Right lobe of liver (tissue), 6 donors: ENCODE measurements around the gene CREB3L2. TPM values are rescaled to one million over a fixed set of nuclear protein-coding genes. Genes with fewer than 3 reads are reported as not detected.

Experiments
- ATAC-seq, 4 donors: fragments of 200-7000 bp; cut with Tn5 transposase; one replicate each; pipeline ENCODE4 v1.9.1; 2020; ENCODE audit warnings: mild to moderate bottlenecking in 4 of 4, moderate library complexity in 4 of 4
- DNase-seq, 3 donors: peaks; one replicate each; pipeline ENCODE4 v3.0.0-alpha.2; 2020
- H3K27ac ChIP-seq, 3 donors: fragments of 200-600 bp; one replicate each; pipeline ENCODE4 v1.8.0; 2022
- H3K27me3 ChIP-seq, 2 donors: fragments of 200-600 bp; one replicate each; pipeline ENCODE4 v1.8.0; 2022
- H3K36me3 ChIP-seq, 4 donors: fragments of 200-600 bp; sonication (generic) in 1 of 4; one replicate each; pipeline versions ENCODE4 v1.5.1 to v1.8.0; 2017 to 2022; ENCODE audit warnings: control low read depth in 1 of 4
- H3K4me1 ChIP-seq, 4 donors: fragments of 200-600 bp; sonication (generic) in 1 of 4; one replicate each; pipeline versions ENCODE4 v1.5.1 to v1.8.0; 2017 to 2022; ENCODE audit warnings: control low read depth in 1 of 4
- H3K4me3 ChIP-seq, 3 donors: fragments of 200-600 bp; one replicate each; pipeline ENCODE4 v1.8.0; 2022
- H3K9me3 ChIP-seq, 4 donors: fragments of 200-600 bp; sonication (generic) in 1 of 4; one replicate each; pipeline versions ENCODE4 v1.5.1 to v1.8.0; 2017 to 2022; ENCODE audit warnings: control low read depth in 1 of 4
- POLR2A ChIP-seq: fragments of 450-650 bp; IDR thresholded peaks from one replicate; pipeline ENCODE4 v1.6.1; 2017; ENCODE audit warnings: antibody characterized with exemption, mild to moderate bottlenecking
- WGBS: methylation state at CpG from one replicate; pipeline ENCODE4 v1.1.6; 2018; ENCODE audit warnings: low coverage, low lambda C conversion rate; ENCODE audit not compliant: insufficient coverage; ENCODE audit errors: missing lambda C conversion rate; 5-methylcytosine and 5-hydroxymethylcytosine counted together
- intact Hi-C, 2 donors: fragments of 100-400 bp; cut with DNase I; formaldehyde crosslinking; loops; one replicate each; pipeline versions ENCODE4 v1.11.2 to v1.14.1; 2022
- total RNA-seq, 6 experiments: library from RNA; depleted of rRNA in 2 of 6; stranded (reverse); fragments of >200 nt in 2 of 6; fragmentation: NEBNext Ultra II Directional in 3 of 6; extraction: Animal tissue kit (Norgen Biotek cat#: 25700) in 3 of 6; gene quantifications; one replicate each; pipeline versions ENCODE4 v1.1.0 to v1.2.4, GENCODE V29; 2016 to 2023
- TF ChIP-seq, protein P1 (sequence below), 4 donors: fragments of 200-600 bp in 3 of 4; fragments of 450-650 bp in 1 of 4; IDR thresholded peaks; one replicate each; pipeline versions ENCODE4 v1.5.1 to v1.8.0; 2016 to 2022; ENCODE audit warnings: antibody characterized with exemption in 4 of 4, mild to moderate bottlenecking in 2 of 4
- donor health status: DM: no; HTN: yes; CAD: no.
- donor health status: DM: no; HTN: no; CAD: no.
- donor health status: DM: no; HTN: no; CAD: no.
- donor health status: DM: no; HTN: yes; CAD: no.
- donor health status: DM: no; HTN: yes; CAD: no.

Gene CREB3L2
- total RNA-seq, 6 experiments from 2014 or later, result 11.5 to 29.9 (median 18.2) TPM

DNA sequence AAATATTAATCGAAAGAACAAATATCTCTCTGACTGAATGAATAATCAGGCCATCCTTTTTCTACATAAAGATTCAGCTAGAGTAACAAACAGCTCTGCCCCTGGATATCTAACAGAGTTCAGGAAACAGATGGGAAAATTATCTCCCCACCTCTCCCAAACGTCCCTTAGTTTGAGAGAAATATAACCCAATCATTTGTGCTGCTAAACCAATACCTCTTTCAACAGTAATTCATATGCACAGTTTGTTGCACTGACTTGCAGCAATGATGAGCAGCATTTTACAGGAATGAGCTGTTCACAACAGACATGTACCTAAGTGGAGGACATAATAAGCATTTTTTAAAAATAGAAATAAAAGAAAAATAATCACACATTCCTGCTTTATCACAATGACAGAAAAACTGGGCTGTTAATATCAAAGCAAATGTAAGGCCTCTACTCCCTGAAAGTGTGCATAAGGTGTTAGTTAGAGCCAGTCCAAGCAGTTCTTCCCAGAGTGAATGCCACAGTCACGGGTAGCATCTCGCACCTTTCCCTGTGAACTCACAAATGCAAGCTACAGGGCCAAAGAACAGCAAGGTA lies 2.3 kb downstream of the CREB3L2 start:
- Histone ChIP-seq H3K27ac (peak overlapping the region; percentile 29 to 56 (median 56)), H3K27me3 (no peaks in the 10 kb centered on the region), H3K9me3 (no peaks in the 10 kb centered on the region), H3K4me3 (peak overlapping the region; percentile 87 to 96 (median 95)), H3K4me1 (peaks cover 0 to 16% (median 9%) of the 10 kb centered on the region in 4 donors), H3K36me3 (no peaks in the 10 kb centered on the region)
- no peak for DNase-seq
- ATAC-seq, result no peak
- TF ChIP-seq POLR2A, result no peak
- TF ChIP-seq, protein P1, sequence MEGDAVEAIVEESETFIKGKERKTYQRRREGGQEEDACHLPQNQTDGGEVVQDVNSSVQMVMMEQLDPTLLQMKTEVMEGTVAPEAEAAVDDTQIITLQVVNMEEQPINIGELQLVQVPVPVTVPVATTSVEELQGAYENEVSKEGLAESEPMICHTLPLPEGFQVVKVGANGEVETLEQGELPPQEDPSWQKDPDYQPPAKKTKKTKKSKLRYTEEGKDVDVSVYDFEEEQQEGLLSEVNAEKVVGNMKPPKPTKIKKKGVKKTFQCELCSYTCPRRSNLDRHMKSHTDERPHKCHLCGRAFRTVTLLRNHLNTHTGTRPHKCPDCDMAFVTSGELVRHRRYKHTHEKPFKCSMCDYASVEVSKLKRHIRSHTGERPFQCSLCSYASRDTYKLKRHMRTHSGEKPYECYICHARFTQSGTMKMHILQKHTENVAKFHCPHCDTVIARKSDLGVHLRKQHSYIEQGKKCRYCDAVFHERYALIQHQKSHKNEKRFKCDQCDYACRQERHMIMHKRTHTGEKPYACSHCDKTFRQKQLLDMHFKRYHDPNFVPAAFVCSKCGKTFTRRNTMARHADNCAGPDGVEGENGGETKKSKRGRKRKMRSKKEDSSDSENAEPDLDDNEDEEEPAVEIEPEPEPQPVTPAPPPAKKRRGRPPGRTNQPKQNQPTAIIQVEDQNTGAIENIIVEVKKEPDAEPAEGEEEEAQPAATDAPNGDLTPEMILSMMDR (IDR thresholded peaks at IDR 0.05), result no peak
- WGBS, result 24% methylated on average over 2 of the region's 4 CpGs
- intact Hi-C loops, result no loop called here

DNA sequence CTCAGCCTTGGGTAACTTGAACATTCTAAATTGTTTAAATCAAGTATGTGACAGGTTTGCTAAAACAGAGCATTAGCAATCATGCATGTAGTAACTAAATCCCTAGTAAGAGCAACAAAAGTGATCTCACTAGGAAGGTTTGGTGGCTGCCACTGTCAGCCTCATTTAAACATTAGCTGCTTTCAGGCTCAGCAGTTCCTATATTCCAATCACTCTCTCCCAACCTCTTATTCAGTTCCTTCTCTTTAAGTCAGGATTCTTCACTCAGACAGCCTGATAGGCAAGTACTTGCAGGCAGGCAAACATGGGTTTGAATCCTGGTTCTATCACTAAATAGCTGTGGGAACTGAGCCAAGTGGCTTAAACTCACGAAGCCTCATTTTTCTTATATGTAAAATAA lies 3.6 kb downstream of the CREB3L2 start:
- no peak for DNase-seq
- Histone ChIP-seq H3K36me3 (no peaks in the 10 kb centered on the region), H3K4me3 (no peak overlapping the region), H3K9me3 (no peaks in the 10 kb centered on the region), H3K4me1 (peaks cover 0 to 16% (median 9%) of the 10 kb centered on the region in 4 donors), H3K27ac (no peak overlapping the region), H3K27me3 (no peaks in the 10 kb centered on the region)
- TF ChIP-seq, protein P1 (IDR thresholded peaks at IDR 0.05), result no peak
- TF ChIP-seq POLR2A, result no peak
- no peak for ATAC-seq
- 0% methylated on average over 1 of the region's 1 CpG for WGBS
- intact Hi-C loops, result no loop called here

DNA sequence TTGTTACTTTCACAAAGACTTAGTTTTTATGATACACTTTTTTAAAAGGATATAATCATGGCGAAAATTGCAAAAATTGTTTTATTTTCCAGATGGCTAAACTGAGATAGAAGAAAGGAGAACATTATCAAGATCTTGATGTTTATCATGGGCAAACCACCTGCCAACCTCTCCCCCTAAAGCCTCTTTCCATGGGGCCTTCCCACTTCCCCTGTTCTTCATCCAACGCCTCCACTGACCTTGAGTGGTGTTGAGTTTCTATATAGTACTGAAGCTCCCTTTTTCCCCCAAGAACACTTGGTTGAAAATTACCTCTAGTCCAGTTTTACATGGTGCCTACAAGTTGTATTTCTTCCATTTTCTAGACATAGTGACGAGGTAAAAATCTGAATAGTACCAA lies 5.0 kb downstream of the CREB3L2 start:
- H3K4me3 ChIP-seq, result no peak overlapping the region
- no peak for ATAC-seq

DNA sequence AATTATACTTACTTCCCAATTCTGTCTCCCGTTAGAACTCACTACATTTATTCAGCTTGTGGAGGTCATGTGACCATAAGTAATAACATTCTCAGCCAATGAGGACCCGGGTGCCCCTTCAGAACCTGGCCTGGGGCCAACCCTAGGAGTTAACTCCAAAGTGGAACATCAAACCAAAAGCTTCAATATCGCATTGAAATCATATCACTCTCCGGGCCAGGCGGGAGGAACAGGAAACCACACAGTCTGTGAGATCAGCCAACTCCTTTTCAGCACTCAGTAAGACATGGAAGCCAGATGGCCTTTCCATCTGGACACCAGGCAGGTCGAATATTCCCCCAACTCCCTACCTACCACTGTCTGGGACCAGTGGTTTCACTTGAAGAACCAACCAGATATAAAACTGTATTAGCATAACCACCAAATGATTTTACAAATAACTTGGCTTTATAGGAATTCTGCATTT lies 5.5 kb downstream of the CREB3L2 start:
- WGBS, result 18% methylated on average over 3 of the region's 6 CpGs
- no peak for TF ChIP-seq POLR2A
- Histone ChIP-seq H3K4me3 (no peak overlapping the region), H3K9me3 (no peaks in the 10 kb centered on the region), H3K27ac (no peak overlapping the region), H3K4me1 (peaks cover 0 to 22% (median 9%) of the 10 kb centered on the region in 4 donors), H3K27me3 (no peaks in the 10 kb centered on the region), H3K36me3 (no peaks in the 10 kb centered on the region)
- DNase-seq (no peak), ATAC-seq (no peak)
- intact Hi-C loops, result no loop called here

More for the DNA sequence above, 5.0 kb downstream of the CREB3L2 start:
- Histone ChIP-seq H3K27me3 (no peaks in the 10 kb centered on the region), H3K27ac (no peak overlapping the region), H3K36me3 (no peaks in the 10 kb centered on the region), H3K4me1 (peaks cover 0 to 22% (median 9%) of the 10 kb centered on the region in 4 donors), H3K9me3 (no peaks in the 10 kb centered on the region)
- no peak for TF ChIP-seq POLR2A
- TF ChIP-seq, protein P1 (IDR thresholded peaks at IDR 0.05), result no peak
- 44% methylated on average over 3 of the region's 3 CpGs for WGBS
- DNase-seq, result no peak
- intact Hi-C loops, result no loop called here

DNA sequence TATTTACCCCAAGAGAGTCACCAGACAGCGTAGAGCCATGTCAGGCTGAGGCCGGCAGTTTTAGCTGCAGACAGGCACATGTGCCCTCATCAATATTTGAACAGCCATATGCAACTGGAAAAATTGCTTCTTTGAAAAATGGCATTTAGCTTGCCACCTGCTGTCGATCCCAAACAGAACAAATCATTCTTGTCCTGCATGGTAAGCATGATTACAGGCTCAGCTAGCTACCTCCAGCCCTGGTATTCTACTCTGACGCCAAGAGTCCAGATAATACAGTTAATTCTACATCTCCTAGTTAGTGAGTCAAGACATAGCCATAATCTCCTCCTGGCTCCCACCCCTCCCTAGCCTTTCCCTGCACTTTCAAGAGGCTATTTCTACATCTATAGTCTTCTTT lies 7.7 kb downstream of the CREB3L2 start:
- Histone ChIP-seq H3K36me3 (no peaks in the 10 kb centered on the region), H3K4me1 (peaks cover 0 to 13% (median 6%) of the 10 kb centered on the region in 4 donors), H3K27ac (no peak overlapping the region), H3K9me3 (no peaks in the 10 kb centered on the region), H3K4me3 (no peak overlapping the region), H3K27me3 (no peaks in the 10 kb centered on the region)
- no peak for TF ChIP-seq POLR2A
- TF ChIP-seq, protein P1 (IDR thresholded peaks at IDR 0.05), result no peak
- intact Hi-C loops, result no loop called here
- DNase-seq, result no peak
- WGBS, result 73% methylated on average over 2 of the region's 4 CpGs
- ATAC-seq, result no peak
